H9 (cell line): Measurements from ENCODE around the gene BRF1. TPM values are rescaled to one million over a fixed set of nuclear protein-coding genes. Genes with fewer than 3 reads are reported as not detected.

Experiments
- DNase-seq: peaks from one replicate; pipeline ENCODE4 v3.0.0-alpha.2; 2017
- H2AFZ ChIP-seq: one replicate; pipeline ENCODE4 v1.6.1; 2013; ENCODE audit warnings: mild to moderate bottlenecking, low read length, control low read depth, moderate library complexity
- H2AK5ac ChIP-seq: 2 replicates; pipeline ENCODE4 v1.6.1; 2013; ENCODE audit warnings: low read length, control low read depth, mixed read lengths; ENCODE audit not compliant: insufficient read length
- H2BK120ac ChIP-seq: one replicate; pipeline ENCODE4 v1.6.1; 2013; ENCODE audit warnings: low read depth, mild to moderate bottlenecking, low read length, control low read depth, inconsistent platforms; ENCODE audit not compliant: poor library complexity, severe bottlenecking
- H2BK12ac ChIP-seq: 2 replicates; pipeline ENCODE4 v1.6.1; 2013; ENCODE audit warnings: low read length, control low read depth, mixed read lengths, low read depth; ENCODE audit not compliant: insufficient read length
- H2BK15ac ChIP-seq: 2 replicates; pipeline ENCODE4 v1.6.1; 2013; ENCODE audit warnings: low read depth, low read length, control low read depth
- H2BK20ac ChIP-seq: one replicate; pipeline ENCODE4 v1.6.1; 2013; ENCODE audit warnings: low read depth, mild to moderate bottlenecking, low read length, control low read depth, inconsistent platforms; ENCODE audit not compliant: poor library complexity, severe bottlenecking
- H2BK5ac ChIP-seq: 2 replicates; pipeline ENCODE4 v1.6.1; 2013; ENCODE audit warnings: low read length, control low read depth, mixed read lengths; ENCODE audit not compliant: insufficient read length
- H3K14ac ChIP-seq: 2 replicates; pipeline ENCODE4 v1.6.1; 2013; ENCODE audit warnings: low read length, control low read depth; ENCODE audit not compliant: insufficient read depth
- H3K18ac ChIP-seq: 2 replicates; pipeline ENCODE4 v1.6.1; 2013; ENCODE audit warnings: low read depth, mild to moderate bottlenecking, mixed read lengths, low read length, control low read depth; ENCODE audit not compliant: insufficient read length
- H3K23ac ChIP-seq: 2 replicates; pipeline ENCODE4 v1.6.1; 2013; ENCODE audit warnings: low read length, control low read depth, mixed read lengths, low read depth; ENCODE audit not compliant: insufficient read length
- H3K23me2 ChIP-seq: 2 replicates; pipeline ENCODE4 v1.6.1; 2013; ENCODE audit warnings: low read depth, mild to moderate bottlenecking, mixed read lengths, low read length, control low read depth; ENCODE audit not compliant: insufficient read length, poor library complexity, severe bottlenecking
- H3K27ac ChIP-seq: 2 replicates; pipeline ENCODE4 v1.5.1; 2013; ENCODE audit warnings: low read length, control low read depth, mixed read lengths, low read depth; ENCODE audit not compliant: insufficient read length
- H3K27me3 ChIP-seq: 2 replicates; pipeline ENCODE4 v1.6.1; 2013; ENCODE audit warnings: low read length, control low read depth, inconsistent platforms; ENCODE audit not compliant: insufficient read depth
- H3K4ac ChIP-seq: 2 replicates; pipeline ENCODE4 v1.6.1; 2013; ENCODE audit warnings: low read depth, mild to moderate bottlenecking, control low read depth, inconsistent platforms, low read length, moderate library complexity
- H3K4me1 ChIP-seq: 2 replicates; pipeline ENCODE4 v1.6.1; 2013; ENCODE audit warnings: low read length, control low read depth, inconsistent platforms; ENCODE audit not compliant: insufficient read depth
- H3K4me2 ChIP-seq: 2 replicates; pipeline ENCODE4 v1.6.1; 2013; ENCODE audit warnings: low read length, control low read depth, mixed read lengths; ENCODE audit not compliant: insufficient read length, insufficient read depth
- H3K56ac ChIP-seq: 2 replicates; pipeline ENCODE4 v1.6.1; 2013; ENCODE audit warnings: low read depth, mild to moderate bottlenecking, mixed read lengths, low read length, control low read depth; ENCODE audit not compliant: insufficient read length
- H3K79me1 ChIP-seq: 2 replicates; pipeline ENCODE4 v1.6.1; 2013; ENCODE audit warnings: low read depth, mild to moderate bottlenecking, moderate library complexity, low read length, control low read depth, inconsistent platforms; ENCODE audit not compliant: insufficient read depth, poor library complexity, severe bottlenecking
- H3K79me2 ChIP-seq: 2 replicates; pipeline ENCODE4 v1.6.1; 2013; ENCODE audit warnings: low read length, control low read depth, inconsistent platforms; ENCODE audit not compliant: insufficient read depth
- H3K9ac ChIP-seq: 2 replicates; pipeline ENCODE4 v1.6.1; 2013; ENCODE audit warnings: low read length, control low read depth, mixed read lengths; ENCODE audit not compliant: insufficient read length; ENCODE audit errors: extremely low read depth
- H3K9me3 ChIP-seq: one replicate; pipeline ENCODE4 v1.6.1; 2013; ENCODE audit warnings: low read depth, low read length, inconsistent platforms; ENCODE audit not compliant: control insufficient read depth
- H3T11ph ChIP-seq: one replicate; pipeline ENCODE4 v1.6.1; 2013; ENCODE audit warnings: mild to moderate bottlenecking, low read length, control low read depth, inconsistent platforms
- H4K20me1 ChIP-seq: one replicate; pipeline ENCODE4 v1.6.1; 2013; ENCODE audit not compliant: control insufficient read depth, insufficient read length, insufficient read depth
- H4K5ac ChIP-seq: 2 replicates; pipeline ENCODE4 v1.6.1; 2013; ENCODE audit warnings: low read depth, mild to moderate bottlenecking, mixed read lengths, low read length, control low read depth; ENCODE audit not compliant: insufficient read length
- H4K8ac ChIP-seq: replicated peaks from 2 replicates; pipeline ENCODE4 v1.6.1; 2013; ENCODE audit warnings: low read length, control low read depth, mixed read lengths, low read depth; ENCODE audit not compliant: insufficient read length
- H4K91ac ChIP-seq: 2 replicates; pipeline ENCODE4 v1.6.1; 2013; ENCODE audit warnings: low read depth, mild to moderate bottlenecking, moderate library complexity, mixed read lengths, low read length, control low read depth; ENCODE audit not compliant: insufficient read length
- H3K27ac Mint-ChIP-seq, 3 experiments: 2 replicates in 2 of 3; 3 replicates in 1 of 3; pipeline ENCODE4 v1.8.0; 2020 to 2021; ENCODE audit warnings: mixed read lengths in 3 of 3, mild to moderate bottlenecking in 1 of 3, moderate library complexity in 1 of 3
- H3K27me3 Mint-ChIP-seq: 2 replicates; pipeline ENCODE4 v1.8.0; 2021; ENCODE audit warnings: low read depth, mild to moderate bottlenecking, moderate library complexity, mixed read lengths
- H3K36me3 Mint-ChIP-seq, 3 experiments: 2 replicates in 2 of 3; 3 replicates in 1 of 3; pipeline ENCODE4 v1.8.0; 2020 to 2021; ENCODE audit warnings: low read depth in 3 of 3, mixed read lengths in 3 of 3; ENCODE audit not compliant: insufficient read depth in 1 of 3
- H3K4me1 Mint-ChIP-seq, 2 experiments: 2 replicates each; pipeline ENCODE4 v1.8.0; 2020; ENCODE audit warnings: mixed read lengths in 2 of 2
- H3K4me3 Mint-ChIP-seq, 2 experiments: 2 replicates in 1 of 2; 3 replicates in 1 of 2; pipeline ENCODE4 v1.8.0; 2020 to 2021; ENCODE audit warnings: mild to moderate bottlenecking in 2 of 2, mixed read lengths in 2 of 2, moderate library complexity in 1 of 2
- H3K9me3 Mint-ChIP-seq, 2 experiments: 2 replicates in 1 of 2; 3 replicates in 1 of 2; pipeline ENCODE4 v1.8.0; 2020; ENCODE audit warnings: mild to moderate bottlenecking in 2 of 2, mixed read lengths in 2 of 2, moderate library complexity in 1 of 2
- WGBS: extraction: QIAGEN DNeasy Blood & Tissue Kit; methylation state at CpG from one replicate; pipeline ENCODE4 v1.1.7; 2013; ENCODE audit warnings: missing lambda C conversion rate, low lambda C conversion rate, mixed read lengths; ENCODE audit not compliant: insufficient read length; ENCODE audit errors: extremely low coverage; 5-methylcytosine and 5-hydroxymethylcytosine counted together
- total RNA-seq: library from RNA; stranded (reverse); gene quantifications from 2 replicates; pipeline ENCODE4 v1.2.1, GENCODE V29; 2021
- TF ChIP-seq, protein P1 (sequence below): fragments of 200-600 bp; sonication (generic); conservative IDR thresholded peaks from 3 replicates; pipeline ENCODE4 v1.8.0; 2021; ENCODE audit warnings: antibody characterized with exemption, mild to moderate bottlenecking

Gene BRF1
- total RNA-seq, 1 experiment from 2014 or later = 28.3 TPM

- H3K27me3 ChIP-seq = no peaks in the 10 kb centered on the region; the same call in 1 of the 2 replicates
- peaks cover 3% of the 10 kb centered on the region for H3K23me2 ChIP-seq
- TF ChIP-seq, protein P1, sequence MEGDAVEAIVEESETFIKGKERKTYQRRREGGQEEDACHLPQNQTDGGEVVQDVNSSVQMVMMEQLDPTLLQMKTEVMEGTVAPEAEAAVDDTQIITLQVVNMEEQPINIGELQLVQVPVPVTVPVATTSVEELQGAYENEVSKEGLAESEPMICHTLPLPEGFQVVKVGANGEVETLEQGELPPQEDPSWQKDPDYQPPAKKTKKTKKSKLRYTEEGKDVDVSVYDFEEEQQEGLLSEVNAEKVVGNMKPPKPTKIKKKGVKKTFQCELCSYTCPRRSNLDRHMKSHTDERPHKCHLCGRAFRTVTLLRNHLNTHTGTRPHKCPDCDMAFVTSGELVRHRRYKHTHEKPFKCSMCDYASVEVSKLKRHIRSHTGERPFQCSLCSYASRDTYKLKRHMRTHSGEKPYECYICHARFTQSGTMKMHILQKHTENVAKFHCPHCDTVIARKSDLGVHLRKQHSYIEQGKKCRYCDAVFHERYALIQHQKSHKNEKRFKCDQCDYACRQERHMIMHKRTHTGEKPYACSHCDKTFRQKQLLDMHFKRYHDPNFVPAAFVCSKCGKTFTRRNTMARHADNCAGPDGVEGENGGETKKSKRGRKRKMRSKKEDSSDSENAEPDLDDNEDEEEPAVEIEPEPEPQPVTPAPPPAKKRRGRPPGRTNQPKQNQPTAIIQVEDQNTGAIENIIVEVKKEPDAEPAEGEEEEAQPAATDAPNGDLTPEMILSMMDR = no peak
- no peaks in the 10 kb centered on the region for H3K79me1 ChIP-seq
- no peak for DNase-seq
- Mint-ChIP-seq H3K9me3 (no peaks in the 10 kb centered on the region), H3K4me3 (no peak overlapping the region), H3K27me3 (peaks cover 16% of the 10 kb centered on the region), H3K36me3 (no peaks in the 10 kb centered on the region), H3K4me1 (peaks cover 10 to 14% of the 10 kb centered on the region in 2 experiments), H3K27ac (no peak overlapping the region)
- H2AK5ac ChIP-seq = no peak overlapping the region
- H3K4me2 ChIP-seq = no peak overlapping the region
- no peak overlapping the region for H3T11ph ChIP-seq
- no peak overlapping the region for H3K23ac ChIP-seq
- no peak overlapping the region for H2BK15ac ChIP-seq
- no peaks in the 10 kb centered on the region for H4K20me1 ChIP-seq
- H3K14ac ChIP-seq = no peak overlapping the region
- H2BK12ac ChIP-seq = no peak overlapping the region
- no peak overlapping the region for H3K56ac ChIP-seq
- no peak overlapping the region for H3K9ac ChIP-seq
- no peak overlapping the region for H2BK20ac ChIP-seq
- H3K79me2 ChIP-seq = no peaks in the 10 kb centered on the region
- no CpG with 5 or more reads among the region's 7 CpGs for WGBS
- no peak overlapping the region for H3K18ac ChIP-seq
- H3K4me1 ChIP-seq = no peaks in the 10 kb centered on the region
- H4K8ac ChIP-seq = no peak overlapping the region
- H4K91ac ChIP-seq = no peak overlapping the region
- no peak overlapping the region for H2BK5ac ChIP-seq
- H2AFZ ChIP-seq = no peak overlapping the region
- H3K9me3 ChIP-seq = no peaks in the 10 kb centered on the region
- no peak overlapping the region for H2BK120ac ChIP-seq
- H3K27ac ChIP-seq = no peak overlapping the region
- no peak overlapping the region for H4K5ac ChIP-seq
- H3K4ac ChIP-seq = no peak overlapping the region
These were observed 128.3 kb downstream of the BRF1 start for GRCh38 chr14:105172476-105172875.
